Cardiac fibroblast (primary cell): ENCODE data around the gene GSPT2.
A peak's percentile ranks its signal among the peaks of the same experiment; 100 is the strongest.

Experiments
- DNase-seq, 2 donors: peaks; one replicate each; pipeline versions ENCODE4 v3.0.0 to v3.0.0-alpha.2; 2010; ENCODE audit warnings: low read depth in 2 of 2
- H3K4me3 ChIP-seq, 2 donors: replicated peaks in 1 of 2; 1 replicate in 1 of 2; 2 replicates in 1 of 2; pipeline ENCODE4 v1.5.1; 2011; ENCODE audit warnings: low read depth in 2 of 2, low read length in 2 of 2, mild to moderate bottlenecking in 2 of 2, moderate library complexity in 1 of 2
- TF ChIP-seq, protein P1 (sequence below): IDR thresholded peaks from one replicate; pipeline ENCODE4 v1.5.1; 2011; ENCODE audit warnings: low read depth, mild to moderate bottlenecking, low read length, inconsistent platforms

GSPT2 gene

DNA sequence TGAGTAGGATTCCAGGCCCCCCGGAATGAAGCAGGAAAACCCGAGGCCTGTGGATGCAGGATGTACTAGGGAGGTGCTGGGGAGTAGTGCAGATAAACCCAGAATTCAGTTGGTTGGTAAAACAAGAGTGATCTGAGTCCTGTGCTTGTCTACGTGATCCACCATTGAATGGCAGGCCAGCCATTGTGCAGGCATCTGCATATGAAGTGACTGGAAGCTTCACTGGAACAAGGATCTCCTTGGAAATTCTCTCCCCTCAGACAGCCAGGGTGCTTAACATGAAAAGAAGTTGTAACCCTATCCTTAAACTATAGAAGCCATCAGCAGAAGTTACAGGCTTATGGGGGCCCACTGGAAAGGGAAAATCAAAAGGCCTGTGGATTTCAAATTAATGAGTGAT lies 656 bp upstream of the GSPT2 start:
- TF ChIP-seq, protein P1, sequence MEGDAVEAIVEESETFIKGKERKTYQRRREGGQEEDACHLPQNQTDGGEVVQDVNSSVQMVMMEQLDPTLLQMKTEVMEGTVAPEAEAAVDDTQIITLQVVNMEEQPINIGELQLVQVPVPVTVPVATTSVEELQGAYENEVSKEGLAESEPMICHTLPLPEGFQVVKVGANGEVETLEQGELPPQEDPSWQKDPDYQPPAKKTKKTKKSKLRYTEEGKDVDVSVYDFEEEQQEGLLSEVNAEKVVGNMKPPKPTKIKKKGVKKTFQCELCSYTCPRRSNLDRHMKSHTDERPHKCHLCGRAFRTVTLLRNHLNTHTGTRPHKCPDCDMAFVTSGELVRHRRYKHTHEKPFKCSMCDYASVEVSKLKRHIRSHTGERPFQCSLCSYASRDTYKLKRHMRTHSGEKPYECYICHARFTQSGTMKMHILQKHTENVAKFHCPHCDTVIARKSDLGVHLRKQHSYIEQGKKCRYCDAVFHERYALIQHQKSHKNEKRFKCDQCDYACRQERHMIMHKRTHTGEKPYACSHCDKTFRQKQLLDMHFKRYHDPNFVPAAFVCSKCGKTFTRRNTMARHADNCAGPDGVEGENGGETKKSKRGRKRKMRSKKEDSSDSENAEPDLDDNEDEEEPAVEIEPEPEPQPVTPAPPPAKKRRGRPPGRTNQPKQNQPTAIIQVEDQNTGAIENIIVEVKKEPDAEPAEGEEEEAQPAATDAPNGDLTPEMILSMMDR = no peak
- no peak for DNase-seq
- H3K4me3 ChIP-seq = no peak overlapping the region

DNA sequence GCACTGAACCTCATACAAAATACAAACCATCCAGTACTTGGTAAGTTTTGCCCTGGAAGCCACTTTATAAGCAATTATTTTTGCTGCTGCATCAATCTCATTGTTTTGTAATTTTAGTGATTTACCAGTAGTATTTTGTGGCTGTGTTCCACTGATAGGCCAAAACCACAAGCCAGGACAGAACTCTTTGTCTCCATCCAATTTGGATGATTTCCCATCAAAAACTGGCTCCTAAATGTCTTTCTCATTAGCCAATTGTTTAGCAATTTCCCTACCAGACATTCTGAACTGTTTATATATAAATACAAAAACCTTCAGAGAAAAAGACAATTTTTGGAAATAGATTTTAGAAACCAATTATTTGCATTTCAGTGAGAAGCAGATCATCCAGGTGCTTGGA lies 4.4 kb downstream of the GSPT2 start:
- TF ChIP-seq, protein P1 = no peak
- no peak overlapping the region for H3K4me3 ChIP-seq
- DNase-seq = peak; percentile 13 to 42

DNA sequence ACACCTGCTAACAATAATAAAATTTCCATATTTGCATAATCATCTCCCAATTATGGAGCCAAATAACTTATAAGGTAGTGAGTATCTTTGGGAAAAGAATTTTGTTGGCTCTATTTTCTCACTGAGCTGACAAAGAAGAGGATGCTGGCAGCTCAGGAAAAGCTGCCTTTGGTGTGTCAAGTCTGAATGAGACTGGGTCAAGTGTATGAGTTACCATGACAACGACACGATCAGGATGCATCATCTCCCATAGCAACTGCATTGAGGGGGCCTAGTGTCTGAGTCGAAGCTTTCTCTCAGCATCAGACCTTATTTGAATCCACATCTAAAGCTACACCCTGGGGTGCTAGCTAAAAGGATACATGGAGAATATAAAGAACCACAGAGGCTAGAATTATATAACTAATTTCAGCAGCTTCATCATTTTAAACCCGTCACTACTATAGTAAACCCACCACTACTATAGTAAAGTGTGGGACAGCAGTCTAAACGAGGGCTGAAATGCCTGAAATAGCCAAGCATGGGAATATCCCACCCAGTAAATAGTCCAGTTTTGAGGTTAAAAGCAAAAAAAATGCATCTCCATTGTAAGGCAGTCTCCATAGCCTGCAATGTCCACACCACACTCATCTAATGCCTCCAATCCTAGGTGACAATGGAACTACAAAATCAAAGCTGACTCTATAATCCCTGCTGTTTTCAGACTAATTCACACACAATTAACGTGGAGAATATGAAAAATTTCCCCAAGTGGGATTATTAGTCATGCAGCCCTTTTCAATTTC lies 16.0 kb downstream of the GSPT2 start:
- TF ChIP-seq, protein P1 = no peak
- no peak for DNase-seq
- no peak overlapping the region for H3K4me3 ChIP-seq

DNA sequence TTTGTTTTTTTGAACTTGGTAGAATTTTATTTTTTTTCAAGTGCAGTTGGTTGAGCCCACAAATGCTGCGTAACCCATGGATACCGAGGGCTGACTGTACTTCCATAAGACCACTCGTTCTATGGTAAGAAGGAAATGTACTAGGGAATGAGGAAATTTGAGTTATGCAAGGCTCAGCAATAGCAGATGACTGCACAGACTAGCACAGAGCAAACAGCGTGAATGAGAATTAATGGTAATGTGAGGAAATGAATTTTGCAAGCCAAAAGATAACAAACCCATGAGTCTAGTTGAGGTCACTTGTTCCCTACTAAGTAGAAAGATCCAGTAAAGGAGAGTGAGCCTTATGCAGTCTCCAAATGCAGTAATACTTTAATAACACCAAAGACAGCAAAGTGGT lies 17.4 kb downstream of the GSPT2 start:
- H3K4me3 ChIP-seq = no peak overlapping the region
- TF ChIP-seq, protein P1 = no peak
- DNase-seq = no peak

DNA sequence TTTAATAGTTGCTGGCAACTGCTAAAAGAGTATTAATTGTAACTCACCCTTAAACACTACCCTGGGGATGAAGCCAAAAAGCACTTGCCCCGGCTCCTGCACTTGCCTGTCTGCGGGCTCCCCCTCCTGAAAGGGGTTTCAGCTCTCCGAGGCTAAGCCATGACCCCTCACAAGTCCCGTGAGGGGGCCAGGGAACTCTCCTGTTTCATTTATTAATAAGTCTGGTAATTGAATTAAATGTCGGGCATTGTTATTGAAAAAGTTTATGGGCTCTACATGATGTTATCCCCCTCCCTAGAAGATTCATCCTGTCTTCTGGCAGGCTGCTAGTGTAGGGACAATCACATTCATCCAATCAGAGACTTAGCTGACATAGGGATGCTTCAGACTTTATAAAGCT lies 23.3 kb downstream of the GSPT2 start:
- no peak for DNase-seq
- TF ChIP-seq, protein P1 = no peak
- no peak overlapping the region for H3K4me3 ChIP-seq

DNA sequence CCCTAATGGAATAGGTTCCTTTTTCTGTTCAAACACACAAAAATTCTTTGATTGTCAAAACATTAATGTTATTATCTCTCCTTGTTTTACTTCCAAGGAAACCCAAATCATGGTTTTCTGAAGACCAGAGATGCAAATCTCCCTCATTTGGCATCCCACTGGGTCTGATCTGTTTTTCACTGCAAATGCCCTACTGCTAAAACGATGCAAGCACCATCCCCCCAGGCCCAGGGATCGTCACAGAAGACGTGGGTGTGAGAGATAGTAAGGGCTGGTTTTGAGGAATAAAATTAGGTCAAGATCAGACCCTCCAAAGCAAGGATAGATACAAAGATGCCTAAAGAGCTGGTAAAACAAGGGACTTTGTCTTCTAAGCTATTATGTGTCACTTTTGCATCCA lies 33.6 kb downstream of the GSPT2 start:
- no peak for DNase-seq
- no peak overlapping the region for H3K4me3 ChIP-seq
- TF ChIP-seq, protein P1 = no peak

DNA sequence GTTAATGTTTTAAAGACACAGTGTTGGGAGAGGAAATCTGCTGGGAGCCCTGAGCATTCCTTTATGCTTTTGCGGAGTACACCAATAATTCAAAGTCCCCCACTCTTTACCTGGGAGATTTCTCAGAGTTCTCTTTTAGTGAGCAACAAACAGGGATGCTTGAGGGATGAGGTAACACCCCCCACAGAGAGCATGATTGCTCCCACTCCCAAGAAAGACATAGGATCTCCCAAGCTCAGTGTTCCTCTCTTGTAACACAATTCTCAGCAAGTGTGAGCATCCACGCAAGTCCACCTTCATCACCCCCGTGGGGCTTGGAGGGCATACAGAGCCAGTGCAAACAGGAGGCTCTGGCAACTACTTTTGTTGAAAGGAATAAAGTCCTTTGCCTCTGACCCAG lies 36.1 kb downstream of the GSPT2 start:
- no peak for DNase-seq
- TF ChIP-seq, protein P1 = no peak
- no peak overlapping the region for H3K4me3 ChIP-seq
